SK-N-SH treated with all-trans-retinoic acid at 6 μM for 48 hours (cell line): ENCODE measurements around the gene TLL1.

Experiments used
- ATAC-seq: fragments of 200-7000 bp; cut with Tn5 transposase; 3 replicates; pipeline ENCODE4 v1.9.1; 2020; ENCODE audit warnings: mild to moderate bottlenecking, moderate library complexity
- ARNTL ChIP-seq: fragments of 450-650 bp; formaldehyde crosslinking; IDR thresholded peaks from 2 replicates; pipeline ENCODE4 v1.5.0; 2020; ENCODE audit warnings: low read depth, mild to moderate bottlenecking, moderate library complexity, borderline replicate concordance
- BACH2 ChIP-seq: fragments of 250-450 bp; sonication (Bioruptor Pico); IDR thresholded peaks from 2 replicates; pipeline ENCODE4 v1.9.0; 2021; ENCODE audit warnings: mild to moderate bottlenecking, borderline replicate concordance
- CSDC2 ChIP-seq: fragments of 250-450 bp; sonication (Bioruptor Pico); IDR thresholded peaks from 2 replicates; pipeline ENCODE4 v1.5.0; 2020; ENCODE audit warnings: mild to moderate bottlenecking, moderate library complexity
- CSRNP3 ChIP-seq: fragments of 250-450 bp; sonication (Bioruptor Pico); IDR thresholded peaks from 2 replicates; pipeline ENCODE4 v1.5.1; 2021; ENCODE audit warnings: mild to moderate bottlenecking, moderate library complexity
- ESRRG ChIP-seq: fragments of 250-450 bp; sonication (Bioruptor Pico); IDR thresholded peaks from 2 replicates; pipeline ENCODE4 v1.6.1; 2021; ENCODE audit warnings: mild to moderate bottlenecking
- GLIS3 ChIP-seq: fragments of 250-450 bp; sonication (Bioruptor Pico); IDR thresholded peaks from 2 replicates; pipeline ENCODE4 v1.5.0; 2020; ENCODE audit warnings: mild to moderate bottlenecking, moderate library complexity
- ISL1 ChIP-seq: fragments of 250-450 bp; sonication (Bioruptor Pico); IDR thresholded peaks from 2 replicates; pipeline ENCODE4 v2.1.2; 2022; ENCODE audit warnings: mild to moderate bottlenecking, moderate library complexity
- OSR1 ChIP-seq: fragments of 250-450 bp; sonication (Bioruptor Pico); IDR thresholded peaks from 2 replicates; pipeline ENCODE4 v1.8.0; 2022; ENCODE audit warnings: moderate library complexity, mild to moderate bottlenecking, inconsistent platforms
- POU6F1 ChIP-seq: fragments of 250-450 bp; sonication (Bioruptor Pico); IDR thresholded peaks from 2 replicates; pipeline ENCODE4 v1.8.0; 2021; ENCODE audit warnings: low read depth, mild to moderate bottlenecking, moderate library complexity, borderline replicate concordance
- PPARA ChIP-seq: fragments of 250-450 bp; sonication (Bioruptor Pico); IDR thresholded peaks from 2 replicates; pipeline ENCODE4 v1.5.0; 2020; ENCODE audit warnings: mild to moderate bottlenecking, borderline replicate concordance
- RARB ChIP-seq: fragments of 250-450 bp; sonication (Bioruptor Pico); IDR thresholded peaks from 2 replicates; pipeline ENCODE4 v1.8.0; 2021; ENCODE audit warnings: mild to moderate bottlenecking, moderate library complexity
- SNAI2 ChIP-seq: fragments of 250-450 bp; sonication (Bioruptor Pico); IDR thresholded peaks from 2 replicates; pipeline ENCODE4 v1.5.0; 2020; ENCODE audit warnings: mild to moderate bottlenecking, moderate library complexity
- TCF4 ChIP-seq: fragments of 250-450 bp; sonication (Bioruptor Pico); IDR thresholded peaks from 2 replicates; pipeline ENCODE4 v1.8.0; 2021; ENCODE audit warnings: mild to moderate bottlenecking, moderate library complexity, borderline replicate concordance
- TOX ChIP-seq: fragments of 250-450 bp; sonication (Bioruptor Pico); IDR thresholded peaks from 2 replicates; pipeline ENCODE4 v1.8.0; 2021; ENCODE audit warnings: mild to moderate bottlenecking, moderate library complexity, borderline replicate concordance
- TSHZ2 ChIP-seq: fragments of 250-450 bp; sonication (Bioruptor Pico); IDR thresholded peaks from 2 replicates; pipeline ENCODE4 v1.5.0; 2020; ENCODE audit warnings: mild to moderate bottlenecking, moderate library complexity
- ZC3H10 ChIP-seq: fragments of 250-450 bp; sonication (Bioruptor Pico); IDR thresholded peaks from 2 replicates; pipeline ENCODE4 v1.5.1; 2021; ENCODE audit warnings: mild to moderate bottlenecking, moderate library complexity
- ZFP3 ChIP-seq: fragments of 250-450 bp; sonication (Bioruptor Pico); IDR thresholded peaks from 2 replicates; pipeline ENCODE4 v1.5.0; 2020; ENCODE audit warnings: mild to moderate bottlenecking, moderate library complexity
- ZFP30 ChIP-seq: fragments of 450-650 bp; formaldehyde crosslinking; IDR thresholded peaks from 2 replicates; pipeline ENCODE4 v1.5.0; 2022; ENCODE audit warnings: mild to moderate bottlenecking, moderate library complexity
- ZNF565 ChIP-seq: fragments of 450-650 bp; formaldehyde crosslinking; conservative IDR thresholded peaks from 2 replicates; pipeline ENCODE4 v1.5.0; 2020; ENCODE audit warnings: low read depth, mild to moderate bottlenecking, moderate library complexity
- ZNF70 ChIP-seq: fragments of 450-650 bp; formaldehyde crosslinking; IDR thresholded peaks from 2 replicates; pipeline ENCODE4 v1.5.0; 2020; ENCODE audit warnings: mild to moderate bottlenecking, moderate library complexity
- ZNF8 ChIP-seq: fragments of 450-650 bp; formaldehyde crosslinking; IDR thresholded peaks from 2 replicates; pipeline ENCODE4 v1.5.0; 2020; ENCODE audit warnings: mild to moderate bottlenecking, moderate library complexity
- TF ChIP-seq, protein P1 (sequence below): fragments of 250-450 bp; sonication (Bioruptor Pico); IDR thresholded peaks from 2 replicates; pipeline ENCODE4 v1.8.0; 2020; ENCODE audit warnings: mild to moderate bottlenecking, moderate library complexity, borderline replicate concordance
- TF ChIP-seq, protein P2 (sequence below): fragments of 250-450 bp; sonication (Bioruptor Pico); IDR thresholded peaks from 2 replicates; pipeline ENCODE4 v1.5.1; 2020; ENCODE audit warnings: low read depth, mild to moderate bottlenecking, moderate library complexity

Gene TLL1

GRCh38 chr4:165842684-165843083 lies 30.4 kb upstream of the TLL1 start:
- ATAC-seq = no peak
- TF ChIP-seq TCF4 (CRISPR knock-in tag) = no peak
- no peak for TF ChIP-seq RARB (CRISPR knock-in tag)
- TF ChIP-seq TOX (CRISPR knock-in tag) = no peak
- TF ChIP-seq, protein P1, sequence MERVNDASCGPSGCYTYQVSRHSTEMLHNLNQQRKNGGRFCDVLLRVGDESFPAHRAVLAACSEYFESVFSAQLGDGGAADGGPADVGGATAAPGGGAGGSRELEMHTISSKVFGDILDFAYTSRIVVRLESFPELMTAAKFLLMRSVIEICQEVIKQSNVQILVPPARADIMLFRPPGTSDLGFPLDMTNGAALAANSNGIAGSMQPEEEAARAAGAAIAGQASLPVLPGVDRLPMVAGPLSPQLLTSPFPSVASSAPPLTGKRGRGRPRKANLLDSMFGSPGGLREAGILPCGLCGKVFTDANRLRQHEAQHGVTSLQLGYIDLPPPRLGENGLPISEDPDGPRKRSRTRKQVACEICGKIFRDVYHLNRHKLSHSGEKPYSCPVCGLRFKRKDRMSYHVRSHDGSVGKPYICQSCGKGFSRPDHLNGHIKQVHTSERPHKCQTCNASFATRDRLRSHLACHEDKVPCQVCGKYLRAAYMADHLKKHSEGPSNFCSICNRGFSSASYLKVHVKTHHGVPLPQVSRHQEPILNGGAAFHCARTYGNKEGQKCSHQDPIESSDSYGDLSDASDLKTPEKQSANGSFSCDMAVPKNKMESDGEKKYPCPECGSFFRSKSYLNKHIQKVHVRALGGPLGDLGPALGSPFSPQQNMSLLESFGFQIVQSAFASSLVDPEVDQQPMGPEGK (CRISPR knock-in tag) = no peak
- no peak for TF ChIP-seq ZNF70 (CRISPR knock-in tag)
- no peak for TF ChIP-seq ZNF8 (CRISPR knock-in tag)
- no peak for TF ChIP-seq CSDC2 (CRISPR knock-in tag)
- no peak for TF ChIP-seq ZC3H10
- TF ChIP-seq ZFP30 = no peak
- no peak for TF ChIP-seq SNAI2 (CRISPR knock-in tag)
- TF ChIP-seq CSRNP3 (CRISPR knock-in tag) = no peak
- no peak for TF ChIP-seq OSR1 (CRISPR knock-in tag)
- TF ChIP-seq ESRRG = no peak
- TF ChIP-seq POU6F1 = no peak
- TF ChIP-seq ISL1 (CRISPR knock-in tag) = no peak
- TF ChIP-seq ARNTL (CRISPR knock-in tag) = no peak
- no peak for TF ChIP-seq GLIS3 (CRISPR knock-in tag)
- TF ChIP-seq PPARA (CRISPR knock-in tag) = no peak
- TF ChIP-seq, protein P2, sequence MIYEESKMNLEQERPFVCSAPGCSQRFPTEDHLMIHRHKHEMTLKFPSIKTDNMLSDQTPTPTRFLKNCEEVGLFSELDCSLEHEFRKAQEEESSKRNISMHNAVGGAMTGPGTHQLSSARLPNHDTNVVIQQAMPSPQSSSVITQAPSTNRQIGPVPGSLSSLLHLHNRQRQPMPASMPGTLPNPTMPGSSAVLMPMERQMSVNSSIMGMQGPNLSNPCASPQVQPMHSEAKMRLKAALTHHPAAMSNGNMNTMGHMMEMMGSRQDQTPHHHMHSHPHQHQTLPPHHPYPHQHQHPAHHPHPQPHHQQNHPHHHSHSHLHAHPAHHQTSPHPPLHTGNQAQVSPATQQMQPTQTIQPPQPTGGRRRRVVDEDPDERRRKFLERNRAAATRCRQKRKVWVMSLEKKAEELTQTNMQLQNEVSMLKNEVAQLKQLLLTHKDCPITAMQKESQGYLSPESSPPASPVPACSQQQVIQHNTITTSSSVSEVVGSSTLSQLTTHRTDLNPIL (CRISPR knock-in tag) = no peak

DNA sequence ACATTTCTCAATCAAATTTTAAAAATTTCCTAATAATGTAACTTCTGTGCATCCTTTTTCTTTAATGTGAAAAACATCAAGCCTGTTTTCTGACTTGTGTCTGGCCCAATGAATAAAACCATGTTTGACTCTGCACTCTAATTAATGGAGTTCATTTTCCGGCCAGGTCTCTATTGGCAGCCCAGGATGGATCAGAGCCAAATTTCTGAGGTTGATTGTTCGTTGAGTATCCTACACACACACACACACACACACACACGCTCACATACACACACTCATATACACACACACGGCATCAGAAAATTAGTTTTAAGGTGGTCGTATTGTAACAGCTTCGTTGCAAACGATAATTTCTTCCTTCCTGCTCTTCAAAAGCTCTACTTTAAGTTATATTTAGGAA lies 28.9 kb upstream of the TLL1 start:
- no peak for ATAC-seq
- TF ChIP-seq ZNF565 (CRISPR knock-in tag) = no peak
- no peak for TF ChIP-seq TSHZ2
- no peak for TF ChIP-seq TOX (CRISPR knock-in tag)
- TF ChIP-seq ZFP30 = no peak
- TF ChIP-seq ARNTL (CRISPR knock-in tag) = no peak
- TF ChIP-seq ZFP3 = no peak
- TF ChIP-seq ZNF8 (CRISPR knock-in tag) = no peak
- no peak for TF ChIP-seq ZC3H10
- no peak for TF ChIP-seq BACH2 (CRISPR knock-in tag)
- no peak for TF ChIP-seq CSRNP3 (CRISPR knock-in tag)
- no peak for TF ChIP-seq POU6F1
- TF ChIP-seq ISL1 (CRISPR knock-in tag) = no peak
- TF ChIP-seq CSDC2 (CRISPR knock-in tag) = no peak
- TF ChIP-seq ZNF70 (CRISPR knock-in tag) = no peak
- TF ChIP-seq ESRRG = no peak
- TF ChIP-seq, all 23 proteins: peak for 0
